ENCODE results near the gene COL15A1.

Gene COL15A1

GRCh38 chr9:99019510-99020331 lies 76.0 kb downstream of the COL15A1 start:
- no peak for DNase-seq

DNA sequence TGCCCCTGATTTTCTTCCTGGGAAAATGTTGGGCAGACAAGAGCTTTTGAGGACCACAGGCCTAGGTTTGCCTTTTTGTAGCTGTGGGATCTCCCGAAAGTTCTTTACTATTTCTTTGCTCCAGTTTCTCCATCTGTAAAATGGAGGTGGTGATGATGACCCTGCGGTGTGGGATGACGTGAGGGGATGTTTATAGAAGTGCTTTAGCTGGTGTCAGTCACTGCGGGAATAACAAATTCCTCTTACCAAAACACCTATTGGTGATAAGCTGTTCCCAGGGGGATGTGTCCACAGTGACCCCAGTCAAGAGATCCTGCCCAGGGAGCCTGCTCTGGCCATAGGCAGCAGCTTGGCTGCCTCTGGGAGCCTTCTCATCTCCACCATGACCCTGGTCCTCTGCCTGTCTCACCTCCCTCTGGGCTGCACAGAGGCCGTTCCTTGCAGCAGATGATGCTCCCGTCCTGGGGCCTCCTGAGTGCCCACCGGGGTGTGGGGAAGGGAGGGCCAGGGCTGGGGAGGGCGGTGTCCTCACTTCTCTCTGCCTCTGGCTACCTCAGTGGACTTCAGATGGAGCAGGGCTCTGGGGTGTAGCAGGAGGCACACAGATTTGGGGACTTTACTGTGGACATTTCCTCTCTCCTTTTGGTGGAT lies 77.2 kb downstream of the COL15A1 start:
- DNase-seq, result no peak

GRCh38 chr9:99021512-99021911 lies 77.8 kb downstream of the COL15A1 start:
- DNase-seq, result no peak

- DNase-seq, result no peak
Observed at GRCh38 chr9:99023231-99023630, 79.5 kb downstream of the COL15A1 start.

- no peak for DNase-seq
Observed at GRCh38 chr9:99023831-99024230, 80.1 kb downstream of the COL15A1 start.

GRCh38 chr9:99024959-99025358 lies 81.3 kb downstream of the COL15A1 start:
- DNase-seq, result no peak

DNA sequence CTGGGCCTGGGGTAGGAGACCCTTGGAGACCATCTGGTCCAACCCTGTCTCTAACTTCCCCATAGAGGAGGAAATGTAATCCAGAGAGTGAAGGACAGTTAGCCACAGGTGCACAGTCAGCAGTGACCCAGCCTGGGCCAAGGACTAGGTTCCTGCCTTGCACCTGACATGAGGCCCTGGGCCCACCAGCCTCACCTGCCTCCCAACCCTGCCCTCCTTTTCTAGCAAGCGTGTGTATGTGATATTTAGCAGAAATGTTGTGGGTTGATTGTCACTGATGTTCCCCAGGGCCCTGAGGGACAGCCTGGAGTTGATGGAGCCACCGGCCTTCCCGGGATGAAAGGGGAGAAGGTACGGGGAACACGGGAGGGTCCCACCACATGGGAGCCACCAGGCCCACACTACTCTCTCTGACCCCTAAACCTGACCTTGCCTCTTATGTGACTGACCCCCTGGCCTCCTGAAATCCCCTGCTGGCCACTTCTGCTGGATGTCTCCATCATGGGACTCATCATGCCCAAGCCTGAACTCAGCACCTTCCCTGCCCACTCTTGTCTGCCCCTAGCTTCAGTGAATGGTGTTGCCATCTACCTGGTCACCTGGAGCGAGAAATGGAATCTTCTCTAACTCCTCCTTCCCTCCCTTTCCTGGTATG lies 82.0 kb downstream of the COL15A1 start:
- no peak for DNase-seq

GRCh38 chr9:99026271-99026955 lies 82.7 kb downstream of the COL15A1 start:
- DNase-seq, result no peak

DNA sequence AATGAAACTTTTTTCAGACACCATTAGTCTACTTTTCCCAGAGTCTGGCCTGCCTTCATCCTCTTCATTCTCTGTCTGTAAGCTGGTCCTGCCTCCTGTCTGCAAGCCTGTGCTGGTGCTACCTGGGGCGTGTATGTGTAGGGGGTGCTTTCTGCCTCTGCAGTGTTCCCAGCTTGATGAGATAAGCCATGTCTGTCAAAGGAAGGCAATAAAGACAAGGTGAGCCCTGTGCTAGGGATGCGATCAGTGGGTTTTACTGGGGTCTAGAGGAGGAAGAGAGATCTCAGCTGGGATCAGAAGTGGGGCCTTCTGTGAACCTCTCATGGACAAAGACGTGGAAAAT lies 83.2 kb downstream of the COL15A1 start:
- no peak for DNase-seq

DNA sequence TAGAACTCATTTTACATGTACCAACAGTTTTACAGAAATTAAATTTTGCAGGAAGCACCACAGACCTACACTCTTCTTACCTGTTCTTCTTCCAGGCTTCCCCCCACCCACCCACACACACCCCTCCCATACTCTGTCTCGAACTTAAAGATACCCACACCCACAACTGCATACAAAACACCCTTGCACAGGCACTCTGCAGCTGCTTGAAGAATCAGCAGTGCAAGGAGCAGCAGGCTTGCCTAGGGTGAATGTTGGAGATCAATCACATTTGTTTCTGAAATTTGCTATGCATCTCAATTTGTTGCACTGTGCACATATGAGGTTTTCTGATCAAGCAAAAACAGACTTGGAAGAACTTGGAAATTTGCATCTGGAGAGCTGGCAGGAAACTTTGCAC lies 83.7 kb downstream of the COL15A1 start:
- DNase-seq, result no peak

- DNase-seq, result no peak
Observed at GRCh38 chr9:99029083-99029645, 85.5 kb downstream of the COL15A1 start.

DNA sequence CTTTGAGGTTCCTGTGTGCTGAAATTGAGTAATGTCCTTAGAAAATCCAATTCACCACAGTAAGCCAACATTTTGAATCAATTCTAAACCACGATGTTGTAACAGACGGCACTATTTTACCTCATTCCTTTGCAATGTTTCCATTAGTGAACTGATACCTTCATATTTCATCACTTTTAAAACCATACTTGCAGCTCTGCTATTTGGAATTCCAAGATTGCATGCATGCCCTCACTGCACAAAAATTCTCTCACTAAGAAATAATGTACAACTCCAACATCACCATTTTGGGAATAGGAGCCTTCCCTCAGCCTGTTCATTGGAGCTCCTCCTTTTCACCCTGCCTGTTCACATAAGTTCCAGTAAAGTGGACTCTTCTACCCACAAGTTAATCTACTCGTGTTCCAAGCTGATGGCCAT lies 86.4 kb downstream of the COL15A1 start:
- DNase-seq, result no peak

DNA sequence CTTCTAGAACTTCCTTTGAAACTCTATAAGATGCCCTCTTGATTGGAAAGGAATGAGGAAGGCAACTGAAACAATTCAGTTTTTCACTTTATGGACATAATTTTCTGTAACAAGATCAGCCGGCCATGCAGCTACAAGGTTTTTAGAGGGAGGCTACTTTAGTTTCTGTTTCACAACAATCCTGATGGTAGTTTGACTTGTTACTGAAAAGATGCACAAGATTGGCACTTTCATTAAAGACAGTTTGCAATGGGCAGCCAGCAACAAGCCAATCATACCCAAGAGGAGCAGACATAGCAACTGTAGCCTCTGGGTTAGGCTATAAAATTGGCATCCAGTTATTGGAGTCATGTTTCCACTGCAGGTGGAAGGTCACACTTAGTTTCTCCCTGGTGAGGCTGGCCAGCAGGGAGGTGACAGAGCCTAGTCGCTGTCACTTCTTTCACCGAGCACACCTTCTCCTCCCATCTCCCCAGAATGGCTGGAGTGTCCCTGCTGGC lies 87.0 kb downstream of the COL15A1 start:
- DNase-seq, result no peak

DNA sequence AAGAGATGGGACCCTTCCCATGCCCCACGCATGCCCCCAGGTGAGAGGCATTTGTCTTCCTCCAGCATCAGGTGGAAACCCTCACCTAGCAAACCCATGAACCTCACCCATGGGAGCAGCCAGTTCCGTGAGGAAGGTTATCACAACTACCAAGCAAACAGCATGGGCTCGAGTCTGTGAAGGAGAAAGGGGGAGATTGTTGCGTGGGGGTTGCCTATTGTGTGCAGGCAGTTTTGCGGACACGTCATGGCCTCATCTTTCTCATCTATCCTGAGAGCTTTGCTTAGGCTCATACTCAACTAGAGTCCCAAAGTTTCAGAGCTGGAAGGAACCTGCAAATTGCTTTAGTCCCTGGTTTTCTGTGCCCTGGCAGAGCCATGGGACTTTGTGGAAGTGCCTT lies 87.6 kb downstream of the COL15A1 start:
- DNase-seq, result no peak

- DNase-seq, result no peak
Observed at GRCh38 chr9:99031994-99032393, 88.3 kb downstream of the COL15A1 start.

- DNase-seq, result no peak
Observed at GRCh38 chr9:99034149-99034548, 90.4 kb downstream of the COL15A1 start.

GRCh38 chr9:99035313-99035712 lies 91.6 kb downstream of the COL15A1 start:
- no peak for DNase-seq

GRCh38 chr9:99037769-99038483 lies 94.2 kb downstream of the COL15A1 start:
- DNase-seq, result no peak

GRCh38 chr9:99038484-99038820 lies 94.7 kb downstream of the COL15A1 start:
- DNase-seq, result no peak

- DNase-seq, result no peak
Observed at GRCh38 chr9:99039505-99040182, 95.9 kb downstream of the COL15A1 start.

GRCh38 chr9:99040251-99040900 lies 96.7 kb downstream of the COL15A1 start:
- no peak for DNase-seq
